ENCODE measurements around the gene FHIP2A.

- TF ChIP-seq POLR2A (IDR thresholded peaks at IDR 0.05): no peak
- TF ChIP-seq CTCF (IDR thresholded peaks at IDR 0.05): no peak
Observed at GRCh38 chr10:114782666-114783065, 38.9 kb upstream of the FHIP2A start.
